GM18907 (cell line): ENCODE measurements around the gene HPSE2.

Experiments
- ATAC-seq: cut with Tn5 transposase; IDR thresholded peaks from one replicate; pipeline ENCODE4 v1.9.1; 2021; ENCODE audit warnings: mild to moderate bottlenecking, moderate library complexity; ENCODE audit not compliant: unreplicated experiment

HPSE2 gene

DNA sequence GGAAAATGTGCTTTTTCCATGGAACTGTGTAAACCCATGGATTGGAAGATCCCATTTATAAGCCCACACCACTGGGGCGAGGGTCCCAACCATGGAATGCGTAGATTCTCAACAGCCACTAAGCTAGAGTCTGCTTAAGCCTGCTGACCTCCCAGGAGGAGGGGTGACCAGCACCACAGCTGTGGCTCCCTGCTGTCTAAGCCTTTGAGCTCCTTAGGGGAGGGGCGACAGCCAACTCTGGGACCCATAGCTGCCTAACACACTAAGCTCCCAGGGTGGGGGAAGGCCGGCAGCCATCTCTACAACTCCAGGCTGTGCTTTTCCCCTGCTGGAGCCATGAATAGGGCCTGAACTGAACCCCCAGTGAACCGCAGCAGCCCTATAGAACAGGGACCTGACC is 539.1 kb downstream of the HPSE2 start:
- ATAC-seq, result no peak

GRCh38 chr10:98694883-98695282 is 540.8 kb downstream of the HPSE2 start:
- ATAC-seq, result no peak

- no peak for ATAC-seq
Observed at GRCh38 chr10:98694014-98694413, 541.6 kb downstream of the HPSE2 start.

GRCh38 chr10:98687685-98688084 is 548.0 kb downstream of the HPSE2 start:
- no peak for ATAC-seq

DNA sequence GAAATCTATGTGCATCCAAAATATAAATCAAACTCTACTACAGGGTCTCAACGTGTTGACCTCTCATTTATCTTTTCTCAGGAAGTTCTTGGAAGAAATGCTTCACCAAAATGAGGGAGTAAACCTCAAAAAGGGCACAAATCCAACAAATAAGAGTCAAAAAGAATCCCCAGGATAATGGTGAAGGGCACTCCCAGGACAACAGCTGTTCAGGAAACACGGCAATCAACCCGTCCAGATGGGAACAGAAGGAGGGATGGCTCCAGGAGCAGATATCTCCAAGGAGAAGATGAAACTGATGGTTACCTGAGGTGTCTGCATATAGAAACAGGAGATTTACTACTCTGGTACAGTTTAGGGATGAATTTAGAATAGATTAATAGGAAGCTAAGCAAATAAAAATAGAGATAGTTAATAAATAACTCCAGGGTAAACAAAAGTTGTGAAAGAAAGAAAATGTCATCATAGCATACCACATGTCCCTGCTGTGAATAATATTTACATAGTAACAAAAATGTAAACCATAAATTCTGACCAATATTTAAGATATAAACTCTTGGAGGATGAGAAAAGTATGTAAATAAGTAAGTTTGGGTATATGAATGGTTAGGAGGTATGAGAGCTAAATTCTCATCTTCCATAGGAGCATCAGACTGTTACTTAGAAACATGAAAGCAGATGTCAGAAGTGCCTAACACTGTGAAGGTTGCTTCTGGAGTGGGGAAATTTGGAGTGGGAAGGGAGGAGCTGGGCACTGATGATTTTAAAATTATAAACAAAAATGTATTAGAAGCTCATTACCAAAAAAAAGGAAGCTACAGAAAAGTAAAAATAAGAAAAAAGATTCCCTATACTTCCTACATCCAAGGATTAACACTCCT is 551.4 kb downstream of the HPSE2 start:
- no peak for ATAC-seq

GRCh38 chr10:98676895-98677294 is 558.8 kb downstream of the HPSE2 start:
- no peak for ATAC-seq

GRCh38 chr10:98675902-98676301 is 559.8 kb downstream of the HPSE2 start:
- ATAC-seq, result no peak

- ATAC-seq, result no peak
Observed at GRCh38 chr10:98673171-98673782, 562.4 kb downstream of the HPSE2 start.

DNA sequence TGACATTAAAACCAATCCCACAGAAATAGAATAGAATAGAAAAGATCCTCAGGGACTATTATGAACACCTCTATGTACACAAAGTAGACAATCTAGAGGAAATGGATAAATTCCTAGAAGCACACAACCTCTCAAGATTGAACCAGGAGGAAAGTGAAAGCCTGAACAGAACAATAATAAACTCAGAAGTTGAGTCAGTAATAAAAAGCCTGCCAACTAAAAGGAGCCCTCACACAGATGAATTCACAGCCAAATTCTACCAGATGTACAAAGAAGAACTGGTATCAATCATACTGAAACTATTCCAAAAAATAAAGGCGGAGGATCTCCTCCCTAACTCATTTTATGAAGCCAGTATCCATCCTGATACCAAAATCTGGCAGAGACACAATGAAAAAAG is 568.6 kb downstream of the HPSE2 start:
- no peak for ATAC-seq

DNA sequence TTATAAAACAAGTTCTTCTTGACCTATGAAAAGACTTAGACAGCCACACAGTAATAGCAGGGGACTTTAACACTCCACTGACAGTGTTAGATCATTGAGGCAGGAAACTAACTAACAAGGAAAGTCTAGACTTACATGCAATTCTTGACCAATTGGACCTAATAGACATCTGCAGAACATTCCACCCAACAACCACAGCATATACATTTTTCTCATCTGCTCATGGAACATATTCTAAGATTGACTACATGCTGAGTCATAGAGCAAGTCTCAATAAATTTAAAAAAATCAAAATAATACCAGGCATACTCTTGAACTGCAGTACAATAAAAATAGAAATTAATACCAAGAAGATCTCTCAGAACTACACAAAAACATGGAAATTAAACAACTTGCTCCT is 569.4 kb downstream of the HPSE2 start:
- ATAC-seq, result no peak

- ATAC-seq, result no peak
Observed at GRCh38 chr10:98664329-98665042, 571.2 kb downstream of the HPSE2 start.

DNA sequence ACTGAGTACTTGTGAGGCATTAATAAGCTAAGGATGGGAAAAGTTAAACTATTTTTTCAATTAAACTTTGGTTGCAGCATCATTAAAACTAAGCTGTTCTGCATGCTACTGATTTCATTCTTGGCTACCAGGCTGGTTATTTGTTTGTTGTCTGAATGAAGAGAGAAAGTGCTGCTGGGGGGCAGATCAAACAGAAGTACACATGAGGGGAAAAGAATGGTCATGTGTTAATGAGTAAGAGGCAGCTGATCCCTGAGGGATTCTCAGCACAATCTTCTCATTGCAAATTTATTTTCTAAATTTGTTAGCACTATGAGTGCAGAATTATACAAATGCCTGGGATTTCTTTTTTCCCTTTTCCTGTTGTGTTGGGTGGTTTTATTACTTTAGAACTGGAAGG is 575.7 kb downstream of the HPSE2 start:
- no peak for ATAC-seq

DNA sequence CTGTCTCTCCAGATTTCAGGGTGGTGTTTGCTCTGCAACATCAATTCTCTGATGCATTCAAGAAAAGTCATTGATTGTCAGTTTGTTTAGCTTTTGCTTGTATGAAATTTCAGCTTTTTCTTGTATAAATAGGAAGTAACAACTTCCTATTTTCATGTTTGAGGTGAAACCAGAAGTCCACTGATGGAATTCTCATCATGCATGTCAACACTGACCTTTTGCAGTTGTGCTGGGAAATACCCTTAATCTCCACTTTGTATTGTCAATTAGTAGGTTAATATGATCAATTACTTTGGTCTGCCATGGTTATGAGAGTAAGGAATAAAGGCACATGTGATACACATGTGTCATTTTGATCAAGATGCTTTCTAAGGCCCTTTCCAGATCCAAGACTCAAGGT is 580.2 kb downstream of the HPSE2 start:
- no peak for ATAC-seq

- ATAC-seq, result no peak
Observed at GRCh38 chr10:98649170-98649569, 586.5 kb downstream of the HPSE2 start.

DNA sequence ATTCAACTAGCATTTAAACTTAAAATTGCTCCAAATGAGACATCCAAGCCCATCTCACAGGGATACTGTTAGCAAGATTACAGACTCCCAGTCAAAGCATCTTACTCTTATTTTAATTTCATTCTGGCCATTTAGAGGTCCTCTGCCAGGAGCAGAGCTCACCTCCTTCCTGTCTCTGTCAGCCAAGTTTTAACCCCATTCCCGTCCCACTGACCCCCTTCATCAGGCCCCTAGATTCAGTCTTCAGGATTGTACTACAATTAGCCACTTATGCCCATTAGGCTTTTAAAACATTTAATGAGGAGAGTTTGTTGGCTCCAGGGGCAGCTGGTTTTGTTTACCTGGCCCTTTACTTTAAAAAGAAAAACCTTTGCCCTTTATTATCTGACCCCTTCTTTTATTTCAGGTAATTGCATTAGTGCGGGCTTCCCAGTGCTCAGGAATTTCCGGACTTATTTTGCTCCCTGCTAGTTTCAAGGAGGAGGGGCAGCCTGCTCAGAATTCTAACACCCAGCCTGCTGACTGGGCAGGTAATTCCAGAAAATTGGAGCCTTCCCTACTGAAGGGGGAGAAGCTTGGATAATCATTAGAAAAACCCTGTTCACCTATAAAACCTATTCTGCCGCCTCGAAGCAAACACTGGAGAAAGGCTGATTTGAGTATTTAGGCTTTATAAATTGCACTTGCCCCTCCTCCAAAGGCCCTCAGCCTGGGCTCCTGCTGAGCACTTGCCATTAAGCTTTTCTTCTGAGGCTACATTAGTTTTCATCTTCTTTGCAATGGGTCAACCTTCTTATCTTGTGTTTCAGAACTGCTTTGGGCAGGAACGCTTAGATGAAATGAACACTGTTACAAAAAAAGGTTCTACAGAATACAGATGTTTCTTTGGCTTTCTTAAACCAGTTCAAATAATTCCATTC is 588.4 kb downstream of the HPSE2 start:
- no peak for ATAC-seq

- ATAC-seq, result no peak
Observed at GRCh38 chr10:98644466-98644865, 591.2 kb downstream of the HPSE2 start.

- ATAC-seq, result no peak
Observed at GRCh38 chr10:98642281-98642680, 593.4 kb downstream of the HPSE2 start.

- no peak for ATAC-seq
Observed at GRCh38 chr10:98638920-98639319, 596.7 kb downstream of the HPSE2 start.

GRCh38 chr10:98636921-98637329 is 598.7 kb downstream of the HPSE2 start:
- no peak for ATAC-seq

GRCh38 chr10:98632456-98633150 is 603.0 kb downstream of the HPSE2 start:
- no peak for ATAC-seq
